GM21786 (cell line): Measurements from ENCODE around the gene SREBF1.

ENCODE experiments used
- ATAC-seq: cut with Tn5 transposase; IDR thresholded peaks from one replicate; pipeline ENCODE4 v1.9.1; 2021; ENCODE audit not compliant: unreplicated experiment

Gene SREBF1

DNA sequence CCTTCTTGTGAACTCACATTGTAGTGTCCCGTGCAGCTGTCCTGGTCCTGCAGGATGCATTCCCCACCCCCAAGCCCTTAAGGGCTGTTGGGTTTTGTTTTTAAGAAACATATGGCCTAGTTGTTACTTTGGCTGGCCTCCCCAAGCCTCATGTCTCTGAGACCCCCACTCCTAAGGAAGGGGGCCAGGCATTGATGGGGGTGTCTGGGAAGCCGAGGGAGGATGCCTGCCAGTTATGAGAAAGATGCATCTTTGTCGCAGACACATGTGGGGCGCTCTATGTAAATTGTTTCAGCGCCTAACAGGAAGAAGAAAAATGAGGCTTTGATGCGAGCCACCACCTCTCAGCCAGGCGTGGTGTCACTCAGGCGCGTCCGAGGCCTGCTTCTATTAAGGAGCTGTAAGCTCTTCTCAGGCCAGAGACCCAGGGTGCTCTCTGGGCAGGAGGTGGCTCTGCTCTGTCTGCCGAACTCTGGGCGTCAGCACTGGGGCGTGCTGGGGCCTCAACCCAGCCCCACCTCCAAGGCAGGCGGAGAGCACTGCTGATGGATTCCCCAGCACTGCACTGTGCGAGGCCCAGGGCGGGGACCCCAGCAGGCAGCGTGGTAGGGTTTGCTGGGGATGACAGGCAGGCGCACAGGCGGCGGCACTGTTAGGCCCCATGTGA is 70.6 kb downstream of the SREBF1 start:
- ATAC-seq = peak; percentile 54

DNA sequence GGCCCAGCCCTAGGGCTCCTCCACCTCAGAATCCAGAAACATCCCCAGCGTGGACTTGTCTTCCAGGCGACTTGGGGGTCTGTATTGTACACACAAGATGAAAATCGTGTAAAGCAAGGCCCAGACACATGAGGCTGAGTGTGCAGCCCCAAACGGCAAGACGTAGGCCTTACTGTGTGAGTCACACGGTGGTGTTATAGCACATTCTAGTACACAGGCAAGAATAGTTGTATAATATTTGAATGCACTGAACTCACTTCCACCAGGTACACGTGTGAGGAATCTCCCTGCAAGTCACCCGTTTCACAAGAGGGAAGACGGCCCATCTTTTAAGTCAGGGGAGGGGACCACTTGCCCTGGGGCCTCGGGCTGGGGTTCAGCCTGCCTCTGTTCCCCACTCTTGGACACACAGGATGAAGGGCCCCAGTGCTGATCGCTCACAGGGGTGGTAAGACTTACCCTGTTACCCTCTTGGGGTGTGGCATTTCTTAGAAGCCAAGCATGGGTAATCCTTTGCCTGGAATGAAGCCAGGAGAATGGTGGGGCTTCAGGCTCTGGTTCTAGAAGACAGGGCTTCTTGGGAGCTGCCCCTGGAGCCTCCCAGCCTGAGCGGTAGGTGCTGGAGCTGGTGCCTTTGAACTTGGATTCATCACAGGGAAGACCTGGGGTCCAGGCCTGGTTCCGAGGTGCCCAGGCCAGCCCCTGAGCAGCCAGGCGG is 71.3 kb downstream of the SREBF1 start:
- no peak for ATAC-seq

DNA sequence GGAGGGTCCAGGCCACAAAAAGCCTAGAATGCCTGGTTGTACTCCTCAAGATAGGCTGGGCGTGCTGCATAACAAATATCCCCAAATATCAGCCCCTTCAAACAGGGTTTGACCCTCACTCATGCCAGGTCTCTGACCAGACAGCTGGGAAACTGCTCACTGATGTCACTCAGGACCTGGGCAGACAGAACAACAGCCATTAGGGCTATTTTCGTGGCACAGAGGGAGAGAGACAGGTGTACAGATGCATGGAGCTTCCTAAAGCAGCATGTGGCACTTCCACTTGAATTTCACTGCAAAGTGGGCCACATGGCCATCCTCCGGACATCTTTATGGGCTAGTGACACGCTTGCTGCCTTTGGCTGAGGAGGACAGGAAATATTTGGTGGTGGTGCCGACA is 73.1 kb downstream of the SREBF1 start:
- no peak for ATAC-seq

DNA sequence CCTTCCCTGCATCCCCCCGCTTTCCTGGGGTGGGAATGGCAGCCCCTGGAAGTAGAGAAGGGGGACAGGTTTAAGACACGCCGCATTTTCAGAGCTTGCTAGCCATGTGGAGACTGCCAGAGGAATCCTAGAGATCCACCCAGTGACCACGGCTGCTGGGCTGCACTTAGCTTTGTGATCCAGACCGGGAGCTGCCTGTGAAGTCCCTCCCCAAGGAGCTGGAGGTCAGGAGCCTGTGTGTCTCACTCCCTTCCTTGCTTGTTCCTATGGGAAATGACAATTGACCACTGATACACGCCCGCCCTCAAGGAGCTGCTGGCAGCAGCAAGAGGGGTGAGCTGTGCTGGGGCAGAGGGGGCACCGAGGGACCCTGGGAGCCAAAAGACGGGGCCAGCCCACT is 73.7 kb downstream of the SREBF1 start:
- no peak for ATAC-seq

DNA sequence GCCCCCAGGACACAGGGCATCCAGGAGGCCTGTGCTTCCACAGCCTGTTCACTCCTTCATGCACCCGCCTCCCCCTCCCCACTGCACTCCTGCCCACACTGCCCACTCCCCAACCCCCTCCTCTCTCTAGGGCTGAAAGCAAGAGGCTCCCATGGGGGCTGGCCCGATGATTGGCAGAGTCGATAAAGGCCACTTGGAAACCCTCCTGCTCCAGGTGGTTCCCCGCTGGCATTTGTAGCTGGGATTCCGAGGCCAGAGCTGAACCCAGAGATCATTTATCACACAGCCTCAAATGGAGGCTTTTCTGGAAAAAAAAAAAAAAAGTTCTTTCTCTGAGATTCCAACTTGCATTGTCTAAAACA is 74.1 kb downstream of the SREBF1 start:
- no peak for ATAC-seq
